ENCODE data around the gene MEIKIN.

- TF ChIP-seq CTCF (IDR thresholded peaks at IDR 0.05; ENCODE audit: low read depth, low read length, poor library complexity, severe bottlenecking) (no peak), EZH2phosphoT487 (IDR thresholded peaks at IDR 0.05; ENCODE audit: borderline replicate concordance, low read length) (no peak)
Measured at GRCh38 chr5:131988601-131989000, 43.1 kb upstream of the MEIKIN start.
